Trophoblast cell (in vitro differentiated cells and primary cell): Measurements from ENCODE around the gene DROSHA. TPM values are rescaled to one million over a fixed set of nuclear protein-coding genes. Genes with fewer than 3 reads are reported as not detected.

ENCODE experiments used
- DNase-seq, 2 donors: peaks; one replicate each; pipeline ENCODE4 v3.0.0-alpha.2; 2016
- H2AFZ ChIP-seq: 2 replicates; pipeline ENCODE4 v1.6.1; 2013; ENCODE audit warnings: low read length, moderate library complexity, mild to moderate bottlenecking; ENCODE audit not compliant: insufficient read depth, poor library complexity
- H2AK5ac ChIP-seq: 2 replicates; pipeline ENCODE4 v1.6.1; 2013; ENCODE audit warnings: mild to moderate bottlenecking, low read length
- H2BK120ac ChIP-seq: 2 replicates; pipeline ENCODE4 v1.6.1; 2013; ENCODE audit warnings: low read length, mild to moderate bottlenecking, moderate library complexity; ENCODE audit not compliant: insufficient read depth, poor library complexity
- H2BK12ac ChIP-seq: 2 replicates; pipeline ENCODE4 v1.6.1; 2013; ENCODE audit warnings: mild to moderate bottlenecking, low read length, moderate library complexity
- H2BK5ac ChIP-seq: 2 replicates; pipeline ENCODE4 v1.6.1; 2013; ENCODE audit warnings: low read length, low read depth, moderate library complexity, mild to moderate bottlenecking; ENCODE audit not compliant: poor library complexity
- H3K14ac ChIP-seq: 2 replicates; pipeline ENCODE4 v1.6.1; 2013; ENCODE audit warnings: mild to moderate bottlenecking, low read length
- H3K18ac ChIP-seq: 2 replicates; pipeline ENCODE4 v1.6.1; 2013; ENCODE audit warnings: mild to moderate bottlenecking, low read length
- H3K23ac ChIP-seq: 2 replicates; pipeline ENCODE4 v1.6.1; 2013; ENCODE audit warnings: low read length
- H3K27ac ChIP-seq: 2 replicates; pipeline ENCODE4 v1.5.1; 2013; ENCODE audit warnings: low read depth, mild to moderate bottlenecking, inconsistent platforms, low read length, moderate library complexity
- H3K27me3 ChIP-seq: 2 replicates; pipeline ENCODE4 v1.6.1; 2013; ENCODE audit warnings: inconsistent platforms, mild to moderate bottlenecking, low read length, moderate library complexity; ENCODE audit not compliant: insufficient read depth
- H3K36me3 ChIP-seq, 2 experiments: 1 replicate in 1 of 2; 2 replicates in 1 of 2; pipeline ENCODE4 v1.6.1; 2013; ENCODE audit warnings: low read length in 2 of 2, mild to moderate bottlenecking in 2 of 2, moderate library complexity in 1 of 2; ENCODE audit not compliant: insufficient read depth in 2 of 2, control insufficient read depth in 1 of 2
- H3K4ac ChIP-seq: 2 replicates; pipeline ENCODE4 v1.6.1; 2013; ENCODE audit warnings: low read depth, mild to moderate bottlenecking, low read length, moderate library complexity
- H3K4me1 ChIP-seq, 2 experiments: 1 replicate in 1 of 2; 2 replicates in 1 of 2; pipeline ENCODE4 v1.6.1; 2013; ENCODE audit warnings: low read length in 2 of 2, mild to moderate bottlenecking in 2 of 2, moderate library complexity in 1 of 2; ENCODE audit not compliant: insufficient read depth in 2 of 2, control insufficient read depth in 1 of 2
- H3K4me2 ChIP-seq: 2 replicates; pipeline ENCODE4 v1.6.1; 2013; ENCODE audit warnings: inconsistent platforms, mild to moderate bottlenecking, low read length, moderate library complexity
- H3K4me3 ChIP-seq: 2 replicates; pipeline ENCODE4 v1.5.1; 2013; ENCODE audit warnings: mild to moderate bottlenecking, low read depth, low read length, inconsistent platforms
- H3K79me1 ChIP-seq: one replicate; pipeline ENCODE4 v1.6.1; 2013; ENCODE audit warnings: low read length
- H3K79me2 ChIP-seq: 2 replicates; pipeline ENCODE4 v1.6.1; 2013; ENCODE audit warnings: low read length, mild to moderate bottlenecking; ENCODE audit not compliant: control insufficient read depth, insufficient read depth, poor library complexity
- H3K9ac ChIP-seq: 2 replicates; pipeline ENCODE4 v1.6.1; 2013; ENCODE audit warnings: mild to moderate bottlenecking, low read length
- H3K9me3 ChIP-seq: 2 replicates; pipeline ENCODE4 v1.6.1; 2013; ENCODE audit warnings: low read depth, mild to moderate bottlenecking, control low read depth, inconsistent platforms, low read length; ENCODE audit not compliant: insufficient read depth
- H4K12ac ChIP-seq: 2 replicates; pipeline ENCODE4 v1.6.1; 2013; ENCODE audit warnings: low read depth, mild to moderate bottlenecking, low read length, moderate library complexity
- H4K8ac ChIP-seq: 2 replicates; pipeline ENCODE4 v1.6.1; 2013; ENCODE audit warnings: low read depth, mild to moderate bottlenecking, low read length, moderate library complexity
- H4K91ac ChIP-seq: one replicate; pipeline ENCODE4 v1.6.1; 2013; ENCODE audit warnings: low read depth, mild to moderate bottlenecking, low read length, moderate library complexity
- WGBS: extraction: QIAGEN DNeasy Blood & Tissue Kit; methylation state at CpG from one replicate; pipeline ENCODE4 v1.1.7; 2013; ENCODE audit warnings: missing lambda C conversion rate; ENCODE audit not compliant: insufficient read length, insufficient coverage; ENCODE audit errors: extremely low coverage; 5-methylcytosine and 5-hydroxymethylcytosine counted together
- polyA plus RNA-seq: library from polyadenylated mRNA; stranded (reverse); fragments of 200-250 nt; gene quantifications from 2 replicates; pipeline ENCODE4 v1.2.3, GENCODE V29; 2013

The DROSHA gene
- polyA plus RNA-seq = 67.0 and 73.4 TPM in 2 replicates

DNA sequence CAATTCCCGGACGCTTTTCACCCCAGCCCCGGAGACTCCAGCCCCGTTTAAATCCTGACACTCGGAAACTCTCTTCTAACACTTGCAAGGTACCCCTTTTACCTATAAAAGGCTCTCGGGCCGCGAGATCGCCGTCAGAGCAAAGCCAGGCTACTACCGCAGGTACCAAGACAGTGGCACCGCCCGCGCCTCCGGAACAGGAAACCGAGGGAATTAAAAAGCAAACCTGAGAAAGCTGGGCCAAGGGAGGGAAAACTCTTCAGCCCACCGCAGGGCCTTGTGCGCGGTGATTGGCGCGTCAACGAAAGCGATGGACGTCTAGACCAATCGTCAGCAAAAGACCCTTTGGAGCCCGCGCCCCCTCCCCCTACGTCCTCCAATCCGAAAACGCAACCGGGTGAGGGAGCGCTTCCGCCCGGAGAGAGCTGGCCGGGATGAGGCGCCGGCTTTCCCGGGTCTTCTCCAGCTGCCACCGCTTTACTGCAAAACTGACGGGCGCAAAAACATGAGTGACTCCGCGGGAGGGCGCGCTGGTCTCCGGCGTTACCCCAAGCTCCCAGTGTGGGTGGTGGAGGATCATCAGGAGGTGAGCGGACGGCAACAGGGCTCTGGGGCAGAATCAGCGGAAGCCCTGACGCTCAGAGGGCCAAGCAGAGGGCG is at the start of gene DROSHA, which contains the start of gene C5orf22:
DROSHA (minus strand) TSS at position 206 of the 660 bp plus-strand sequence. CDS start 3,034 bp downstream, outside the sequence.
C5orf22 (plus strand) TSS at position 414 of the 660 bp plus-strand sequence; CDS start at position 506, 92 bp downstream.
- peak within 1 kb of the TSS; percentile 55 for H2AFZ ChIP-seq
- no peaks in the 10 kb centered on the region for H3K9me3 ChIP-seq
- peaks cover 10 to 20% of the 10 kb centered on the region in 2 experiments for H3K36me3 ChIP-seq
- H3K27ac ChIP-seq = peak within 1 kb of the TSS; percentile 50
- peak within 1 kb of the TSS; percentile 49 for H3K18ac ChIP-seq
- no peak within 1 kb of the TSS for H2BK12ac ChIP-seq
- peak within 1 kb of the TSS; percentile 88 for H4K8ac ChIP-seq
- peaks cover 2% of the 10 kb centered on the region for H3K79me1 ChIP-seq
- no peaks in the 10 kb centered on the region for H3K27me3 ChIP-seq
- peak within 1 kb of the TSS; percentile 70 for H4K91ac ChIP-seq
- peak within 1 kb of the TSS; percentile 93 for H3K4me2 ChIP-seq
- H3K23ac ChIP-seq = no peak within 1 kb of the TSS
- DNase-seq = peak; percentile 95 to 98
- no CpG with 5 or more reads among the region's 52 CpGs for WGBS
- H2BK120ac ChIP-seq = no peak within 1 kb of the TSS
- peak within 1 kb of the TSS; percentile 73 for H3K9ac ChIP-seq
- peak within 1 kb of the TSS; percentile 64 for H2BK5ac ChIP-seq
- H3K4me1 ChIP-seq = peaks cover 0 to 6% of the 10 kb centered on the region in 2 experiments
- H2AK5ac ChIP-seq = no peak within 1 kb of the TSS
- H4K12ac ChIP-seq = peak within 1 kb of the TSS; percentile 85
- peak within 1 kb of the TSS; percentile 60 for H3K4ac ChIP-seq
- peaks cover 4% of the 10 kb centered on the region for H3K79me2 ChIP-seq
- peak within 1 kb of the TSS; percentile 87 for H3K4me3 ChIP-seq
- peak within 1 kb of the TSS; percentile 73 for H3K14ac ChIP-seq

GRCh38 chr5:31579558-31579957 is 47.7 kb upstream of the DROSHA start:
- H2BK5ac ChIP-seq = no peak overlapping the region
- H3K27me3 ChIP-seq = no peaks in the 10 kb centered on the region
- H4K8ac ChIP-seq = no peak overlapping the region
- H3K23ac ChIP-seq = no peak overlapping the region
- H2AFZ ChIP-seq = no peak overlapping the region
- no peak overlapping the region for H3K27ac ChIP-seq
- H3K79me1 ChIP-seq = no peaks in the 10 kb centered on the region
- no peaks in the 10 kb centered on the region for H3K36me3 ChIP-seq
- H4K12ac ChIP-seq = no peak overlapping the region
- no peak overlapping the region for H2BK12ac ChIP-seq
- no peak overlapping the region for H3K14ac ChIP-seq
- no peak overlapping the region for H3K18ac ChIP-seq
- no peak overlapping the region for H4K91ac ChIP-seq
- no peak for DNase-seq
- H2AK5ac ChIP-seq = no peak overlapping the region
- H3K4me3 ChIP-seq = no peak overlapping the region
- H3K79me2 ChIP-seq = no peaks in the 10 kb centered on the region
- no peaks in the 10 kb centered on the region for H3K4me1 ChIP-seq
- H3K9me3 ChIP-seq = no peaks in the 10 kb centered on the region
- WGBS = no CpG with 5 or more reads among the region's 2 CpGs
- H3K4me2 ChIP-seq = no peak overlapping the region
- H3K9ac ChIP-seq = no peak overlapping the region
- no peak overlapping the region for H2BK120ac ChIP-seq
- no peak overlapping the region for H3K4ac ChIP-seq

DNA sequence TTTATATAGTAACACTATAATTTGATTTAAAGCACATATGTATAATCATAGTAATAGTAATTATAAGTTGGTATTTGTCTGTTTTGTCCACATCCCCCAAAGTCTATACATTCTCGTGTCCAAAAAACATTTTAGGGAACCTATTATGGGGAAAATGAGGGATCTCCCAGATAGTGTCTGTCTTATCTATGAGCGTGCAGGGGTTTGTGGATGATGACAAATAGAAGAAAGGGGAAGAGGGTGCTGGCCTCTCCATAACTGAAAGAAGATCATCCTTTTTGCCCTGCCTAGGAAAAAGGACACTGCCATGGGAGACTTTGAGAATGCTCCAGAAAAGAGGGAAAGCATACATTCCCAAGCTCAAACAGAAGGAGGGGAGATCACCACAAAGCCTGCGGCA is 45.5 kb upstream of the DROSHA start:
- no CpG with 5 or more reads among the region's 3 CpGs for WGBS
- no peak overlapping the region for H3K4me2 ChIP-seq

DNA sequence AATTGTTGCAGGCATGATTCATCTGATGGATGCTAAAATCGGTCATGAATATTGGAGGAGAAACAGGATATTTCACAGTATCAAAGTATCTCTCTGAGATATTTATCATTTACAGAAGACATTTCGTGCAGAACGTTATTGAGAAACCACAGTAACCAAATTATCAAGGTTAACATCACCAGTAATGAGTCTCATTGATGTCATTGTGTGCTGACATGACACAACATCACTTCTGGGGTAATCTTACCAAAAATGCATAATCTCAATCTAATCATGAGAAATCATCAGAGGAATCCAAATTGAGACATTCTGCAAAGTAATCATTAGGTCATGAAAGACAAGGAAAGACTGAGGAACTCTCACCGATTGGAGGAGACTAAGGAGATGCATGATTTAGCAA is 42.9 kb upstream of the DROSHA start:
- H3K23ac ChIP-seq = no peak overlapping the region
- no peaks in the 10 kb centered on the region for H3K9me3 ChIP-seq
- no peak overlapping the region for H2AFZ ChIP-seq
- H4K12ac ChIP-seq = no peak overlapping the region
- no peak overlapping the region for H2BK12ac ChIP-seq
- H3K4me2 ChIP-seq = no peak overlapping the region
- no peak overlapping the region for H2BK5ac ChIP-seq
- no peak overlapping the region for H3K9ac ChIP-seq
- no peak overlapping the region for H4K8ac ChIP-seq
- no peaks in the 10 kb centered on the region for H3K4me1 ChIP-seq
- H2BK120ac ChIP-seq = no peak overlapping the region
- H3K14ac ChIP-seq = no peak overlapping the region
- H3K36me3 ChIP-seq = no peaks in the 10 kb centered on the region
- no peak overlapping the region for H3K4ac ChIP-seq
- no peaks in the 10 kb centered on the region for H3K27me3 ChIP-seq
- no peak overlapping the region for H2AK5ac ChIP-seq
- no peak overlapping the region for H3K18ac ChIP-seq
- no peak overlapping the region for H3K4me3 ChIP-seq
- no peak overlapping the region for H4K91ac ChIP-seq
- no CpG with 5 or more reads among the region's 4 CpGs for WGBS
- H3K79me1 ChIP-seq = no peaks in the 10 kb centered on the region
- H3K27ac ChIP-seq = no peak overlapping the region
- no peaks in the 10 kb centered on the region for H3K79me2 ChIP-seq
- DNase-seq = peak in 1 of 2 donors; percentile 40

More for the DNA sequence above, 45.5 kb upstream of the DROSHA start:
- no peak overlapping the region for H3K18ac ChIP-seq
- no peak overlapping the region for H3K4me3 ChIP-seq
- H3K79me2 ChIP-seq = no peaks in the 10 kb centered on the region
- no peak overlapping the region for H3K14ac ChIP-seq
- no peak overlapping the region for H4K12ac ChIP-seq
- H3K4me1 ChIP-seq = no peaks in the 10 kb centered on the region
- no peak overlapping the region for H3K27ac ChIP-seq
- no peak for DNase-seq
- H3K4ac ChIP-seq = no peak overlapping the region
- H2BK5ac ChIP-seq = no peak overlapping the region
- no peak overlapping the region for H2BK12ac ChIP-seq
- H3K27me3 ChIP-seq = no peaks in the 10 kb centered on the region
- H3K9ac ChIP-seq = no peak overlapping the region
- no peak overlapping the region for H4K91ac ChIP-seq
- no peaks in the 10 kb centered on the region for H3K79me1 ChIP-seq
- H4K8ac ChIP-seq = no peak overlapping the region
- no peak overlapping the region for H2AK5ac ChIP-seq
- H2BK120ac ChIP-seq = no peak overlapping the region
- H3K9me3 ChIP-seq = no peaks in the 10 kb centered on the region
- H2AFZ ChIP-seq = no peak overlapping the region
- no peak overlapping the region for H3K23ac ChIP-seq
- no peaks in the 10 kb centered on the region for H3K36me3 ChIP-seq
